ENCODE results near the gene FHIT.

DNA sequence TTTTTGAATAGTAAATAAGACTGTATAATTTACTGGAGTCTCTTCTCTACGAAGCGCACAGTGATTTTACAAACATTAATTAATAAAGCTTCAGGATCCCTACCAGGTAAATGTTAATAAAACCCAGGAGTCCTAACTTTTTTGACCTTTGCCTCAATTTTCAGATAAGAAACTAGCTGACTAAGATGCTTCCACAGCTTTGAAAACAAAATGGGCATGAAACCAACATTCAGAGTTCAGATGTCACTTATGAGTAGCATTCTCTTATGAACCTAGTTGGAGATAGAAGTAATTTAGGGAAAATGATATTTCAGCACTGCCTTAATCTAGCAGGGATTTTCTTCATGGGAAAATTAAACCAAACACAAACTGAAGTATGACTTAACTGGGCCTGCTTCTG lies 13.0 kb upstream of the FHIT start:
- TF ChIP-seq GATA2 (IDR thresholded peaks at IDR 0.05; ENCODE audit: low read depth, low read length) (no peak), GATA3 (IDR thresholded peaks at IDR 0.05; ENCODE audit: low read depth, low read length) (no peak)

Measured in SH-SY5Y (cell line).